HTERT RPE-1 (cell line): ENCODE data around the gene WNT2B.

ENCODE experiments used
- in situ Hi-C: fragments of 300-500 bp; cut with MboI; formaldehyde crosslinking; loops from 4 replicates; pipeline ENCODE4 v1.14.3; 2020; ENCODE audit warnings: low sequenced_read_pairs

WNT2B gene

DNA sequence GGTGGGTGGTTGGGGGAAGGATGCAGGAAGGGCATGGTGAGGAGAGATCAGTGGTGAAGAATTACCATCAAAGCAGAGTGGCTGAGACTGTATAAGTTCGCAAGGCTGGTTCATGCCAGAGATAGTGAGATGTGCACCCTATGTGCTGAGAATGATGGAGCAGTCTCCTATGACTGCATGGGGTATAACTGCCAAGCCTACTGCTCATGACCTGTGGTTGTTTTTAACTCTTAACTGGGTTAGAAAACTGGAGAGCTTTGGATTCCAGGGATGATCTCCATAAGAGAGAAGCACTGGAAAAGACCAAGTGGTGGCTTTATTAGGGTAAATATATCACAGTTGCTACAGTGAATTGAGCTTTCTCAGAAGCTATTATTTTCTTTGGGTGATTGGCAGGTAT lies 16.2 kb downstream of the WNT2B start:
- in situ Hi-C loops, result no loop called here

- in situ Hi-C loops, result no loop called here
Observed at GRCh38 chr1:112527266-112528010, 18.7 kb downstream of the WNT2B start.

GRCh38 chr1:112528076-112528475 lies 19.3 kb downstream of the WNT2B start:
- in situ Hi-C loops, result no loop called here

DNA sequence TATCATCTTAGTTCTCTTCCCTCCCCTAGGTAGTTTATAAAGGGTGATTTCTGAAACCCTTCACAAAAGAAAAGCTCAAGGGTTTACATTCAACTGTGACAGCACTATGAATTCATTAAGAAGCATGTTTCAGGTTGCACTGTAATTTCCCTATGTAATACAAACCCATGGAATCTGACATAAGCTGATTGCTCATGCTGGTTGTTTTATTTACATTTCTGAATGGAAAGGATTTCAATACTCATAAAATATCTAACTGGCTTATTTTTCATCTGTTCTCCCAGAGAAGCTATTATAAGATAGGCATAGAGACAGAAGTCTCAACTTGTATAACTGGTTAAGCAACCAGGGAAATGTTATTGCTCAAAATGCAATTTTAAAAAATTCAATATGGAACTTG lies 20.5 kb downstream of the WNT2B start:
- in situ Hi-C loops, result no loop called here

- in situ Hi-C loops, result no loop called here
Observed at GRCh38 chr1:112530832-112531231, 22.1 kb downstream of the WNT2B start.

GRCh38 chr1:112532064-112532463 lies 23.3 kb downstream of the WNT2B start:
- in situ Hi-C loops, result no loop called here

- in situ Hi-C loops, result no loop called here
Observed at GRCh38 chr1:112533029-112533428, 24.3 kb downstream of the WNT2B start.

DNA sequence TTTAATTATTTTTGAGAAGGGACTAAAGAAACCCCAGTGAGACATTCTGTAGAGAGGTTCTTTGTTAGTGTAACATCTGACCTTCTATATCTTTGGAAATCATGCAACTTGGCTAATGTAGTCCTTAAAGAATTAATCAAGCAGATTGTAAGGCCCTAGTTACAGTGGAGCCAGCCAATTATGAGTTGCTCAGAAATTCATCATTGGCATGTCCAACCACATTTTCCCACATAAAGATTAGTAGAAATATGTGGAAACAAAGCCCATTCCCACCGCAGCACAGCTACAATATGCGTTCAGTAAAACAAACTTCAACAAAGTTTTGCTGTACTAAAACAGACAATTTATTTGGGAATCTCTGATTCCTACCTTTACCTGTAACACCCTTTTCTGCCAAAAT lies 27.8 kb downstream of the WNT2B start:
- in situ Hi-C loops, result no loop called here

DNA sequence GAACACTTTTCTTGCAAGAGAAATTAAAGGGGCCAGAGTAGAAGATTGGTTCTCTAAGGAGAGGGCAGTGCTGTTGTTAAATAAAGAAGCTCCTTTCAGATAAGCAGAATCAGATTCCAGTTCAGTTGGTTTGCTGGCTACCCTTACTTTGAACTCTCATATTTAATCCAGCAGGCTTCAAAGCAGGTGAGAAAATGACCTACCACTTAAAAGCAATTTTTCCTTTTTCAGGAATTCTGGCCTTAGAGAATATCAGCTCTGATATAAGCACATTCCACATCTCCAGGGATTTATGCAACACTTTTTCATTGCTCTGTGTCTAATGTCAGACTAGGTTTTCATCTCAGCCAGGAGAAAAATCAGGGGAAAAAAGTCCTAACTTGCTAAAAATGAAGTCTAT lies 28.7 kb downstream of the WNT2B start:
- in situ Hi-C loops, result no loop called here

GRCh38 chr1:112538883-112539282 lies 30.1 kb downstream of the WNT2B start:
- in situ Hi-C loops, result no loop called here

- in situ Hi-C loops, result no loop called here
Observed at GRCh38 chr1:112540226-112540794, 31.5 kb downstream of the WNT2B start.

DNA sequence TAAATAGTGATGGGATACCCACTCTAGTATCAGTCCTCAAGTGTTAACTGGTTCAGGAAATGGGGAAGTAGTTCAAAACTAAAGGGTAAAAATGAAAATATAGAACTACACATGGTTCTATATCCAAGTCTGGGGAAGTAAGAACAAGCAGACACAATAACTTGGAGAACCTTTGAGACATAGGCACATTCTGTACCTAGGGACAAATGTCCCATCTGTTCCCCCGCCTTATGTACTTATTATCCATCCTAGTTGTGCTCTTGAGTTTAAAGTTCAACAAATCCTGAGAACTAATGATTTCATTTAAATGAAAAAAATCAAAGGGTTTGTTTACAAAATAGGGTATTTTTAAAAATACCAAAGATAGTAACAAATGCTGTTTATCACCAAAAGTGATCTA lies 32.5 kb downstream of the WNT2B start:
- in situ Hi-C loops, result no loop called here

DNA sequence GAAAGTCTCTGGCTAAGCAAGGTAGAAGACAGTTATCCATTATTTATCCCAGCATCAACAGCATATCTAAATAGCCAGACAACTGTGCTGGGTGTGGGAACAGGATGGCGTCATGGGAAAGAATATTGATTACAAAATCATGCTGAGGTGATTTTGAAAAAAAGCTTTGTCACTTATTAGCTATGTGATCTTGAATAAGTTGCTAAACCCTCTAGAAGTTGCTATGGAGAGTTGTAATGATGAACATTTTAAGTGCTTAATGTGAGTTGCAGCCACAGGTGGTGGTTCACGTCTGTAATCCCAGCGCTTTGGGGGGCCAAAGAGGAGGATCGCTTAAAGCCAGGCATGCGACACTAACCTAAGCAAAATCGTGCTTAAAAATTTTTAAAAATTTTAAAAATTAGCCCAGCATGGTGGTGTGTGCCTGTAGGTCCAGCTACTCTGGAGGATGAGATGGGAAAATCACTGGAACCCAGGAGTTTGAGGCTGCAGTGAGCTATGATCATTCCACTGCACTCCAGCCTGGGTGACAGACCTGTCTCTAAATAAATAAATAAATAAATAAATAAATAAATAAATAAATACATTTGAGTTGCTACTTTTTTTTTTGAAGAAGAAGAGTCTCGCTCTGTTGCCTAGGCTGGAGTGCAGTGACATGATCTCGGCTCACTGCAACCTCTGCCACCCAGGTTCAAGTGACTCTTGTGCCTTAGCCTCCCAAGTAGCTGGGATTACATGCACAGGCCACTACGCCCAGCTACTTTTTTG lies 33.6 kb downstream of the WNT2B start:
- in situ Hi-C loops, result no loop called here

DNA sequence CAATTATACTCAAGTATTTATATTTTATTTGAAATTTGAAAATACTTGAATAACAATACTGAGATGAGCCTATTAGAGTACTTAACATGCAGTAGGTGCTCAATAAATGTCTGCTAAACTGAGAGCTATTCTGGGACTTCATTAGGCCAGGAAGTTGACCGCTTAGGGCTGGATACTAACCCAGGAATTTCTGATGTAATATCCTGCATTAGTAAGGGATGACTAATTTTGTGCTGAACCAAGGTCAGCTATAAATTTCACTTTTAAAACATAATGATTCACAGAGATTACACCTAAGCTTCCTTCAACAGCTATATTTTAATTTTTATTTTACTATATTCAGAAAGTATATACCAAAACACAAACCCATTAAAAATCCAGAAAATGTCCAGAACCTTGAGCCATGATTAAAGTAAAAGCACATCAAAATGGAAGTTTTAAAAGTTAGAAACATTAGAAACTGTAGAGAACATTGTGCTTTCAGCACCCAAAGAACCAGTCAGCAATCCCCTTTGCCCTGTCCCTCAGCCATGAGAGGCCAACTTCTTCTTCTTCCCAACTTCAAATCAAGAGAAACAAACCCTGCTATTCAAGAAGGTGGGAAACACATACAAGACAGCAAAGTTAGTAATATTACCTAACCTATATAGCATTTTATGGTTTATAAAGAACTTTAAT lies 35.4 kb downstream of the WNT2B start:
- in situ Hi-C loops, result no loop called here

DNA sequence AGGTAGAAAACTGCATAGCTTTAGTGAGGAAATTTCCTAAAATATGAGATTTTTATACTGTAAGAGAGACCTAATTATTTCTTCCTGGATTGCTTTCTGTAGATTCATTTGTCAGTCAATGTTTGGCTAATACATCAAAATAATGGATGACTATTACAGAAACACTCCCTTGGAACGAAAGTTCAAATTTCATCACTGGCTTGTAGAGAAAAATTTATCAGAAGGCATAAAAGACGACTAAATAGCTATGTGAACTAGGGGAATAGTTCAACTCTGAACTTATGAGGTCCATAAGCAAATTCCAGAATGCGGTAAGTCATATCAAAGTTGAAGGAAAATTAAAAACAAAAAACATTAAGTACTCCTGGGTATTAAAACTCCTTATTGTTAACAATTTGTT lies 36.0 kb downstream of the WNT2B start:
- in situ Hi-C loops, result no loop called here

DNA sequence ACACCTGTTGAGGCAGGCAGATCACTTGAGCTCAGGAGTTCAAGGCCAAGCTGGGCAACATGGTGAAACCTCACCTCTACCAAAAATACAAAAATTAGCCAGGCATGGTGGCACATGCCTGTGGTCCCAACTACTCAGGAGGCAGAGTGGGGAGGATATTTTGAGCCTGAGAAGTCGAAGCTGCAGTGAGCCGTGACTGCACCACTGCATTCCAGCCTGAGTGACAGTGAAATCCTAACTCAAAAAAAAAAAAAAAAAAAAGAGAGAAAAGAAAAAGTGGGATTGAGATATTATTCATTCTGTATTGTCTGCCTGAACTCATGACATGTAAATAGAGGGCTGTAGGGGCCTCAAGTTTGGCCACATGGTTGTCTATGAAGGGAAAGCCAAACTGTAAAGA lies 37.3 kb downstream of the WNT2B start:
- in situ Hi-C loops, result no loop called here

- in situ Hi-C loops, result no loop called here
Observed at GRCh38 chr1:112548547-112548946, 39.8 kb downstream of the WNT2B start.

- in situ Hi-C loops, result no loop called here
Observed at GRCh38 chr1:112549590-112549989, 40.8 kb downstream of the WNT2B start.

GRCh38 chr1:112554411-112554810 lies 45.6 kb downstream of the WNT2B start:
- in situ Hi-C loops, result no loop called here

DNA sequence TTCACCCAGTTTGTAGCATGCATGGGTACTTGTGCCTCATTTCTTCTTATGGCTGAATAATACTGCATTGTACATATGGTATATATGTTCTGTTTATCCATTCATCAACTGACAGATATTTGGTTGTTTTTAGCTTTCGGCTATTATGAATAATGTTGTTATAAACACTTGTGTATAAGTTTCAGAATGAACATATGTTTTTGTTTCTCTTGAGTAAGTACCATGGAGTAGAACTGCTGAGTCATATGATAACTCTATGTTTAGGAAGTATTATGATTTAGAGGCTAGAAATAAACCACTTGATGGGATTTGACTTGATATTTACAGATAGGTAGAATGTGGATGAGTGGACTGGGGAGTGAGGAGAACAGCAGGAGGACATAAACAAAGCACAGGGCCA lies 48.6 kb downstream of the WNT2B start:
- in situ Hi-C loops, result no loop called here

DNA sequence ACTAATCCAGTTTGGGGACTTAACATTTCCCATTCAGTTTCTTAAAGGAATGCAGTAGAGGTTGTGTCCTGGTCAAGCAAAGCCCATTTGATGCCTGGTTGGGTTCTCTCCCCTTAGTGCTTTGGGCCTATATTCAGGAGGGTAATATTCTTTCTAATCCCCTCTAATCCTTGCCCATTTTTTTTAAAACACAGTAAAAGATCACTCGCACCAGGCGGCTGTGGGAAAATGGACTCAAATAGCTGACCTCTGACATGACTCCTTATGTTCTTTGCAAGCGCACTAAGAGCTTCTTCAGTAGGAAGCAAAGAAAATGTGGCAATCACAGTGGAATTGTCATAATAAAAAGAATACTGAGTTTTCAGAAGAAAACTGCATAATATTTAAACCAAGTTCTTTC lies 49.9 kb downstream of the WNT2B start:
- in situ Hi-C loops, result no loop called here

DNA sequence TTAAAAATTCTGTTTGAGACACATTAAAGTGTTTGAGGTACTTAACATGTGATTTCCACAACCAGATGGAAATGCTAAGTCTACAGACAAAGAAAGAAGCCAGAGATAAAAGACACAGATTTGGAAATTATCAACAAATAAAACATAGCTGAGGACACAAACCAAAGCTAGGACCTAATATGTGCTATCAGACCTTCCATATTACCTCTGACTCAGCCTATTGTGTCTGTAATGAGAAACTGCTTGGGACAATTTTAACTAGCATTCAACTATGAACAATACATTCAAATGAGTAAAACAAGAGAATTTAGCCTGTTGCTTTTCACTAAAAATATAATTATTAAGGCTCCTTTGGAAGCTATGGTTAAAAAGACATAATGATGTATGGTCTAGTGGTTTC lies 54.6 kb downstream of the WNT2B start:
- in situ Hi-C loops, result no loop called here
